ENCODE results near the gene JAM2.

- TF ChIP-seq CTCF (IDR thresholded peaks at IDR 0.05) (no peak), KDM5A (IDR thresholded peaks at IDR 0.05) (no peak), MAFK (IDR thresholded peaks at IDR 0.05; ENCODE audit: partially characterized antibody) (no peak), ZFP36 (IDR thresholded peaks at IDR 0.05; ENCODE audit: borderline replicate concordance, partially characterized antibody) (no peak), MAZ (IDR thresholded peaks at IDR 0.05; ENCODE audit: borderline replicate concordance, low read depth, low read length) (no peak), FOXS1 (CRISPR knock-in tag; IDR thresholded peaks at IDR 0.05) (no peak), RFX5 (IDR thresholded peaks at IDR 0.05) (no peak), REST (IDR thresholded peaks at IDR 0.05) (no peak), POLR2A (IDR thresholded peaks at IDR 0.05; ENCODE audit: low read length) (no peak), NR3C1 (IDR thresholded peaks at IDR 0.05) (no peak)
Measured at GRCh38 chr21:25619198-25619597, 19.9 kb upstream of the JAM2 start.
